DMS153 treated with DMSO at 0.1 percent for 48 hours (cell line): Measurements from ENCODE around the gene MBOAT1.

Experiments used
- DNase-seq: peaks from one replicate; lab custom pipeline; 2025; ENCODE audit not compliant: unreplicated experiment; lab: John Stamatoyannopoulos, UW

The MBOAT1 gene

DNA sequence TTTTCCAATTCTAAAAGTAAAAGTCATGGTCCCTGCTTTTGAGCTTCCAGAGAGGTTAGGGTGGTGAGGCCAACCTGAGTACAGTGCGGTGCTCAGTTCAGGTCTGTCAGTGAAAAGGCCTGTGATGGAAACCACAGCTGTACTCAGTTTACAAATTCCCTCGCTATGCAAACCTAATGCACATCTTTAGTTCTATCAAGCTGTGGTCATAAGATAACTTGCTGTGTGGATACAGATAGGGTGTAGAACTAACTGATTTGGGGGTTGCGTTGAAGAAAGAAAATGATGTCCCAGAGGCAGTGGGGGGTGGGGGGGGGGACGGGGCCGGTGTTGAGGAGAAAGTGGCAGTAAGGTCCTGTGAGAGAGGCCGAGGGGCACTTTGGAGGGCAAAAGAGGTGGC lies 22.8 kb upstream of the MBOAT1 start:
- no peak for DNase-seq

DNA sequence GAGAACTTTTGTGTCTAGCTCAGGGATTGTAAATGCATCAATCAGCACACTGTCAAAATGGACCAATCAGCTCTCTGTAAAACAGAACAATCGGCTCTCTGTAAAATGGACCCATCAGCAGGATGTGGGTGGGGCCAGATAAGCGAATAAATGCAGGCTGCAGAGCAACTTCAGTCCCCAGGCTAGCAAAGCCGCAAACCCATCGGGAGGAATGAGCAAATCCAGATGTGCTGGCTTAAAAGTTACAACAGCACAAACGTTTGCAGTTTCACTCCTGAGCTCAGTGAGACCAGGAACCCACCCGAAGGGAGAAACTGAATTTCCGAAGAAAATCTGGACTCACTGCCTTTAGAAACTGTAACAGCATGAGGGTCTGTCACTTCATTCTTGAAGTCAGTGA lies 21.9 kb upstream of the MBOAT1 start:
- no peak for DNase-seq

DNA sequence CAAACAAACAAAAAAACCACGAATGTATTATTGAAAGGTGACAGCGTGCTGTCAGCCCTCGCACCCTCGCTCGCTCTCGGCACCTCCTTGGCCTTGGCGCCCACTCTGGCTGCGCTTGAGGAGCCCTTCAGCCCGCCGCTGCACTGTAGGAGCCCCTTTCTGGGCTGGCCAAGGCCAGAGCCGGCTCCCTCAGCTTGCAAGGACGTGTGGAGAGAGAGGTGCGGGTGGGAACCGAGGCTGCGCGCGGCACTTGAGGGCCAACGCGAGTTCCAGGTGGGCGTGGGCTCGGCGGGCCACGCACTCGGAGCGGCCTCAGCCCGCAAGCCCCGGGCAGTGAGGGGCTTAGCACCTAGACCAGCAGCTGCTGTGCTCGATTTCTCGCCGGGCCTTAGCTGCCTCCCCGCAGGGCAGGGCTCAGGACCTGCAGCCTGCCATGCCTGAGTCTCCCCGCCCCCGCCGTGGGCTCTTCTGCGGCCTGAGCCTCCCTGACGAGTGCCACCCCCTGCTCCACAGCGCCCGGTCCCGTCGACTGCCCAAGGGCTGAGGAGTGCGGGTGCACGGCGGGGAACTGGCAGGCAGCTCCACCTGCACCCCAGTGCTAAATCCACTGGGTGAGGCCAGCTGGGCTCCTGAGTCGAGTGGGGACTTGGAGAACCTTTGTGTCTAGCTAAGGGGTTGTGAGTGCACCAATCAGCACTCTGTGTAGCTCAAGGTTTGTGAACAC lies 20.9 kb upstream of the MBOAT1 start:
- no peak for DNase-seq

DNA sequence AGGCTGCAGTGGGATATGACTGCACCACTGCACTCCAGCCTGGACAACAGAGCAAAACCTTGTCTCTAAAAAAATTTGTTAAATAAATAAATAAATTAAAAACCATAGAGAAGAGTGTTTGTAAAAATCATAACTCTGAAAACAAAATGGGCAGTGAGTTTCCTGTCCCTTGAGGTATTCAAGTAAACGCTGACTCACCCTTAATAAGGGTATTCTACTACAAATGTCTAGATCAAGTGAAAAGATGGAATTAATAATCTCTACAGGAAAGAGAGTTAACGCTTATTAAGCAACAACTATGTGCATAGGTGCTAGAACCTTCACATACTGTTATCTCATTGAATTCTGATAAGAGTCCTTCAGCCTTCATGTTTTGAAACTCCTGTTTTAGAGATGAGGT lies 19.9 kb upstream of the MBOAT1 start:
- DNase-seq = no peak

DNA sequence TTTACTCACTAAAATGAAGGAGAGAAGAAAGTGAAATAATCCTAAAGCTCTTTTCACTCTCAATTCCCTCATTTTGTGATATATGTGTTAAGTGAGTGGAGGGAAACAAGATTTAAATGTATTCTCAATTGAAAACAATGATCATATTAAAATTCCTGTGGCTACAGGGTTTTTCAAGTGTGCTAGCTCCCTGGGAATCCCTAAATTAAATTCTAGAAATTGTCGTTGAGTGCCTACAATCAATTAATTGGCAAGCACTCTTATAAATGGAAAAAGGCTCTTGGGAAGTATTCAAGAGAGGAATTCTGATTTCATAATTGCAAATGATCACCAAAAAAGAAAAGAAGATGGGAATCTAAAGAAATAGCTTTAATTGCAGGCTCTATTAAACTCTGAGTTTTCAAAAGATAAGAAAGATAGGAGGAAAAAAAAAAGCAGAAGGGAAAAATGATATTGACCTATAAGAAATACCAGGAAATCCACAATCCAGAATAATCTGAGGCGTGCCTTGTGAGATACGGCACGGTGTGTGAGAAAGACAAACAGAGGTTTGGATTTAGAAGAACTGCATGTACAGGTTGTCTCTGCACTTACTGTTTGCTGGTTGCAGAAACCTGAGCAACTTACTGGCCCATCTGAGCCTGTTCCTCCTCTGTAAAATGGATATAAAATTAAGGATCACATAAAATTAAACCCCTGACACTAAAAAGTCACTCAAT lies 18.3 kb upstream of the MBOAT1 start:
- DNase-seq = no peak

- no peak for DNase-seq
Observed at GRCh38 chr6:20229881-20230280, 17.6 kb upstream of the MBOAT1 start.

GRCh38 chr6:20227350-20227749 lies 15.1 kb upstream of the MBOAT1 start:
- no peak for DNase-seq

- DNase-seq = no peak
Observed at GRCh38 chr6:20223141-20223540, 10.9 kb upstream of the MBOAT1 start.

GRCh38 chr6:20221421-20221820 lies 9.2 kb upstream of the MBOAT1 start:
- no peak for DNase-seq

- DNase-seq = no peak
Observed at GRCh38 chr6:20220359-20220758, 8.1 kb upstream of the MBOAT1 start.

DNA sequence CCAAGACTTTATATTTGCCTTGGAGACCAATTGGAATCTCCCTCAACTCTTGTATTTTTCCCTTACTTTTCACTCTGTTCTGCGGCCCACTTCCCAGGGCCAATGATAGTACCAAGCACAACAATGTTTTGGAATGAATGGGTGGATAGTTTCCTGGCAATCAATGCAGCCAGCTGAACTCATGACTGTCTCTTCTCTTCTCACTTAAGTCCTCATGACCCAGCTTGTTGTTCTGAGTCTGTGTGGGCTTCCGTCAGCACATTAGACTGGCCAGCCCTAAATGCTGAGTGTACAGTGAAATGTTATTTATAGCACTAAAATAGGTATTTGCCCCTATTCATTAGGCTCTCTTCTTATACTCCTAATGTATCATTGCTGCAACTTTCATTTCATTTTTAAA lies 5.6 kb upstream of the MBOAT1 start:
- DNase-seq = no peak

DNA sequence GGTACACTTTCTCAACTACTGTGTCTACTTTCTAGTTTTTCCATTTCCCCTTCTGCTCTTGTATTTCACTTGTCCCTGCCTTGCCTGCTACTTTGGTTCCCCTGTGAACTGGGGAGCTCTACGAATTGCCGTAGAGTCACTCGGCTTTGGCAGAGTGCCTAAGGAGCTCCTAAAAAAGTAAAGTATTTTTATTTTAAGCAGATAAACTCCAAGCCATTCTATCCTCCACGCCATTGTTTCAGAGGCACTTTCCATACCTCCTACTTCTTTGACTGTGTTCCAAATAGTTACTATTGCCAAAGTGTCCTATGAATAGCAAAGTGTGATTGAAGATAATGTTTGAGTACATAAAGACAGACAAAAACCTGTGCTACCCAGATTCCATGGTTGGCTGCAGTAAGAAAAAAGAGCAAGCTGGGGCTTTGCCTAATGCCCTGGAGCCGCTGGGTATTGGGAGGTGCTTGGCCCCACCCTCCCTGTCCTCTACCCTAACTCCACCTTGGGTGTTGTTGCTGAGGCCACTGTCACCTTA lies 5.1 kb upstream of the MBOAT1 start:
- DNase-seq = no peak

DNA sequence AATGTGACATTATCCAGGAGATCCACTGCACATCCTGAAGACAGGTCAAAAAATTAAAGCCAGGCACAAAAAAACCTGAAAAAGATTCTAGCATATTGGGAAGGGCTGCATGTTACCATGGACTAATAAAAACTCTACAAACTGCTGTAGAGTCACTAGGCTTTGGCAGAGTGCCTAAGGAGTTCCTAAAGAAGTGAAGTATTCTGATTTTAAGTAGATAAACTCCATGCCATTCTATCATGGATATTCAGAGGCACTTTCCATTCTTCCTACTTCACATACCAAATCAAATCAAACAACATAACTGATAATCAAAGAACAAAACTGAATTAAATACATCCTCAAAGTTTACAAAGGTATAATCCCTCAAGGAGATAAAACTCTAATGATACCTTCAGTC lies 3.0 kb upstream of the MBOAT1 start:
- no peak for DNase-seq

DNA sequence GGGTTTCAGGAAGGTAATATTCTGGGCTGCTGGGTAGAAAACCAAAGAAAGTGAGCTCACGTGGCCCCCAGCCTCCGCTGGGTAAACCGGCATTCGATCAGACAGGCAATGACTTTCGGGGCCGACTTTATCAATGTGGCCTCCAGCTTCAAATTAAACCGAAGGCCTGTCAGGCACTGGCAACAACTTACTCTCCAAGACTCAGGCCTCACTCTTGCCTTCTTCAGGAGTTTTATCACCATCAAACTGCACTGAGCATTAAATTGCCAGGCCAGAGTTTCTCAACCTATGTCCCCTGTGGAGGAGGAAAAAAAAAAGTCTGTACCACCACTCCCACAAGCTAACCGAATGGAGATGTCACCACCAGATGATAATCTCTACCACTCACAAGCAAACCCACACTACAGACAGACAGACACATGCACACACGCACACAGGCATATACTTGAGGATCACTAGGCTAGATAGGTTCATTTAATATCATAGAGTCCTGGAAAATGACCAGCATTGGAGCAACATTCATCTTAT lies 1.1 kb upstream of the MBOAT1 start:
- DNase-seq = no peak

DNA sequence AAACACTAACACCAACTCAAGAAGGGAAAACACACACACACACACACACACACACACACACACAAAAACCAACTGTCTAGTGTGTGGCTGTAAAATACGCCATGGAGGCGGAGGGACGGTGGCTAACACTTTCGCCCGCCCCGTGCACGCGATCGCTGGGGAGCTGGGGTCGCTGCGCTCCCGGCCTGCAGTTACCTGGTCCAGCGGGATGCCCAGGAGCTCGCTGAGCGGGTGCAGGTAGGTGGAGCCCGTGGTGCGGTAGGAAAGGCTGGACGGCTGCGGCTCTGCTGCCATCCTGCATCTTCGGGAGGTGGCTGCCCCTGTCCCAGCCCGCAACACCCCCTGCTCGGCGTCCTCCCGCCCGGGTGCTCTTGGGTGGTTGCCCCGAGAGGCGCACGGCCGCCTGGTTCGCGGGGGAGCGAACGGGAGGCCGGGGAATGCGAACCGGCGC lies 303 bp downstream of the MBOAT1 start:
- no peak for DNase-seq

DNA sequence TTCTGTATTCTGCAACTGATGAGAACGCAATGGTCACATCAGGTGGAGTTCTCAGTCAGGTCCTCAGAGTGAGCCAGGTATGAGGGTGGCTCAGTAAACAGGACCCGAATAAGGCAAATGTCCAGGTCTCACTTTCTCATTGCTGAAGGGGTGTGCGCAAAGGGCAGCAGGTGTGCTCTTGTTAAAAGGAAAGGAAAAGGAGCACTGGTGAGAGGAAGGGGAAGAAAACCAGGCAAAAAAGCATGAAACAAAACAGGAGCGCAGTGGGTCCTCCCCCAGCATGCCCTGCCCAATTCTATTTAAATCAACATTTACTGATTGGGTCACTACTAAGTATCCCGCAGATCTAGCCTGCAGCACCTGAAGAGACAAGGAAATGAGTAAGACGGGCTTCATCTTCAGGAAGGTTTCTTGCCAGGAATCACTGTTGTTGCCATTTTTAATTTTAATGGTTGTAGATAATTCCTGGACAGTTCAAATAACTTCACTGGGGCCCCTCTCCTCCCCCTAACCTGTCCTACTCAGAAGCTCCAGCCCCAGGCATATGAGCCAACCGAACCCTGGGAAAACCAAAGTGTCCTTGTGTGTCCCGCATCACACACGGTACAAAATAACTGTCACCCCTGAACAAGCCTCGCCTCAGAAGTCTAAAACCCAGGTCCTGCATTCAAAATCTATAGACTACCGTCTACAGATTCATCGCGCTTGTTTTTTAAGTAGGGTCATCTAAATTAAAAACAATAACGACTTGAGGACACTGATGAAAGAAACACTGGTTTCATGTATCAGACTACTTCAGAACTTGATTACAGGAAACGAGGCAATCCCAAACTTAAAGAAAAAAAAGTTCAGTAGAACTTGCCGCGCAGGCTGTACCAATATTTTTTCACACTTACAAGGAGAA lies 980 bp downstream of the MBOAT1 start:
- no peak for DNase-seq

DNA sequence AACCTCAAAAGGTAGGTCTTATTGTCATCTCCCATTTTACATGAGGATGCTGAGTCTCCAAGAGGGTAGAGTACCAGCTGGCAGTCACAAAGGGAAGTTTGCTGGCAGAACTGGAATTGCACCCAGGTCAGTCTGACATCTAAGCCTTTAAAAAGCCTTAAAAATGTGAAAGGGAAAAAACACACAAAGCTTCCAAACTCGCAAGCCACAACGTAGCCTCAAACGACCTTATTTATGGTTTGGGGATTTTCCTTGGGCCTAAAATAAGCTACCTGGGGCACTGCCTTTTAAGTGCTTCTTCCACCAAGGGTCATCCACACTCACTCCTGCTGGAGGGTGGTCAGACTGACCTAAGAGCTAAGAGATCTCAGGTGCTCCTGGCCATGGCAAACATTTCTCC lies 2.1 kb downstream of the MBOAT1 start:
- no peak for DNase-seq

DNA sequence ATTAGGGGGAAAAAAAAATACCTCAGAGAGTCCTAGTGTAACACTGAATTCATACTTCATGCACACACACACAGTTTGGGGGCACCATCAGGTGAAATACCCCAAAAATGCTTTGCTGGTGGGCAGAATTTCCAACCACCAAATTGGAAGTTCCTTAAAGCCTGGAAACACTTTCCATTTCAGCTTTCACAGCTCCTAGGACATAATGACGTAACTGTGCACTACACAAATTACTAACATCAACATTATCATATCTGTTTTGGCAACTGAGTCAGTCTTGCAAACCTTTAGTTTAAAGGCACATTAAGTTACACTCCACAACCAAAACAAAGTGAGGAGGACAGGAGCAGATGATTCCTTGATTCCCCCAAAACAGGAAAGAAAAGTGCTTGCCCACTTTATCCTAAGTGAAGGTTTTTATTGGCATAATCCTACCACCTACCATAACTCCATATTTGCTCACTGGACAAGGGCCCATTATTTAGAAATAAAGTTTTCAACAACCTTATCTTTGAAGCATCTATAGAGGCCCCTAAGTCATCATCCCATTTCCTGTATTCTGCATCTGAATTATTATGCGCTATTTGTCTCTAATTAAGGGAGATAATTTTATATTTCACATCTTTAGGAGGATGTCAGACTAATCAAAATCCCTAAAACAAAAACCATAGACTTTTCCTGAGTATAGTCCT lies 3.4 kb downstream of the MBOAT1 start:
- no peak for DNase-seq

DNA sequence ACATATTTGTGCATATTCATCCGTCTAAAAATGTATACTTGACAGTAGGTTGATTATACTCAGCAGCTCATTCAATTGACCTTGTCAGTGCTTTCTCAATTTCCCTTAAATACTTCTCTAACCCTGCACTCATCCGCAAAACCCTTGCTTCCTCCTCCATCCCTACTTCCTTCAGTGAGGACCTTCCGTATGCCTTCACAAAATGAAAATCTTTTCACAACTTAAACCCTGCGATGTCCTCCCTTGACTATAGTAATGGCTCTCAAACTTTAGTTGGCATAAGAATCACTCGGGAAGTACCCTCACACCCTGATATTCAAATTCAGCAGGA lies 5.2 kb downstream of the MBOAT1 start:
- DNase-seq = no peak

- DNase-seq = no peak
Observed at GRCh38 chr6:20205722-20206161, 6.5 kb downstream of the MBOAT1 start.

- DNase-seq = no peak
Observed at GRCh38 chr6:20204512-20204894, 7.8 kb downstream of the MBOAT1 start.
